ENCODE results near the gene SRRM2.

Gene SRRM2

GRCh38 chr16:2739625-2740430, 12.6 kb upstream of the SRRM2 start:
- no peak for DNase-seq (ENCODE audit: low read depth)

- DNase-seq (ENCODE audit: low read depth) = no peak
Measured at GRCh38 chr16:2740476-2740875, 12.0 kb upstream of the SRRM2 start.

- DNase-seq (ENCODE audit: low read depth) = no peak
Measured at GRCh38 chr16:2741168-2741567, 11.3 kb upstream of the SRRM2 start.

- DNase-seq (ENCODE audit: low read depth) = no peak
Measured at GRCh38 chr16:2742323-2743006, 10.0 kb upstream of the SRRM2 start.

GRCh38 chr16:2743007-2743810, 9.2 kb upstream of the SRRM2 start:
- no peak for DNase-seq (ENCODE audit: low read depth)

GRCh38 chr16:2744711-2745110, 7.7 kb upstream of the SRRM2 start:
- no peak for DNase-seq (ENCODE audit: low read depth)

- no peak for DNase-seq (ENCODE audit: low read depth)
Measured at GRCh38 chr16:2745116-2745890, 7.1 kb upstream of the SRRM2 start.

GRCh38 chr16:2745961-2746360, 6.5 kb upstream of the SRRM2 start:
- DNase-seq (ENCODE audit: low read depth) = no peak

- DNase-seq (ENCODE audit: low read depth) = no peak
Measured at GRCh38 chr16:2748757-2749455, 3.5 kb upstream of the SRRM2 start.

- no peak for DNase-seq (ENCODE audit: low read depth)
Measured at GRCh38 chr16:2749476-2749875, 3.0 kb upstream of the SRRM2 start.

- DNase-seq (ENCODE audit: low read depth) = no peak
Measured at GRCh38 chr16:2749936-2750335, 2.5 kb upstream of the SRRM2 start.

- DNase-seq (ENCODE audit: low read depth) = no peak
Measured at GRCh38 chr16:2751577-2752034, 832 bp upstream of the SRRM2 start.

- DNase-seq (ENCODE audit: low read depth) = no peak
Measured at GRCh38 chr16:2752850-2753732, 653 bp downstream of the SRRM2 start.

- no peak for DNase-seq (ENCODE audit: low read depth)
Measured at GRCh38 chr16:2753733-2754020, 1.2 kb downstream of the SRRM2 start.

- no peak for DNase-seq (ENCODE audit: low read depth)
Measured at GRCh38 chr16:2755158-2755557, 2.7 kb downstream of the SRRM2 start.

GRCh38 chr16:2756288-2757015, 4.0 kb downstream of the SRRM2 start:
- no peak for DNase-seq (ENCODE audit: low read depth)

- no peak for DNase-seq (ENCODE audit: low read depth)
Measured at GRCh38 chr16:2757344-2757743, 4.9 kb downstream of the SRRM2 start.

- no peak for DNase-seq (ENCODE audit: low read depth)
Measured at GRCh38 chr16:2761472-2761871, 9.0 kb downstream of the SRRM2 start.

GRCh38 chr16:2761886-2762583, 9.6 kb downstream of the SRRM2 start:
- no peak for DNase-seq (ENCODE audit: low read depth)
